Measurements from ENCODE around the gene CAMKMT.

CAMKMT gene

DNA sequence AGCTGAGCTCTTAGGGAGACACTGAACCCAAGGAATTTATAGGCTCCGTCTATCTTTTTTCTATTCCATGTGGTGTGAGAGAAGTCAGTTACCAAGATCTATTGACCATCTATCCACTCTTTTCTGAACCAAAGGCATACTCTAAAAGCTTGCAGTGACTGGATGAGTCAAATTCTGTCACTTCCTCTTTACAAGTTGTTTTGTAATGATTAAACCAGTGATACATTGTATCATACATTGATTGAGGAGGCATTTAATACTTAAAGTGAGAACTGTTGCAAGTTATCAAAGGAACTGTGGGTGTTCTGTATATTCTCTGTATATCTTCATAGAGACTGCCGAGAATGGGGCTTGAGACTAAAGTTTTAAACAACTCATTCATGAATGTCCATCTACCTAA is 188.8 kb downstream of the CAMKMT start:
- Mint-ChIP-seq H3K36me3 (ENCODE audit: low read depth) (peaks cover 25% of the 10 kb centered on the region), H3K27me3 (no peaks in the 10 kb centered on the region), H3K4me1 (ENCODE audit: low read depth) (peaks cover 9% of the 10 kb centered on the region), H3K27ac (no peak overlapping the region), H3K9me3 (no peaks in the 10 kb centered on the region), H3K4me3 (no peak overlapping the region)
- no peak for DNase-seq

DNA sequence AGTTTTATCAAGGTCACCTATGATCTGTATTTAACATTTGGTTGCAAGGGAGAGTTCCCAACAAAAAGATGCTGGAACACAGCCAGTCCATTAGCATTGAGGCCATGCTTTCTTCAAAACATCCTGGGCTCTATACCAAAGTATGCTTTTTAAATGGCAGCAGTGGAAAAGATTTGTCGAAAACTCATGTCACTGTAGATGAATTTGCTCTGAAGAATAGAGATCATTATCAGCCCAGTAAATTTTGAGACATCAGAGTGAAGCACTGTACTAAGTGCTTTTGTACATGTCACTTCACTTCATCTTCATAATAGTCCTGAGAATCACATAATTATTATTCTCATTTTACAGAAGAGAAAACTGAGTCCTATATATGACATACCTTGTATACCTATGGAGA is 189.8 kb downstream of the CAMKMT start:
- Mint-ChIP-seq H3K27me3 (no peaks in the 10 kb centered on the region), H3K4me3 (no peak overlapping the region), H3K36me3 (ENCODE audit: low read depth) (peaks cover 25% of the 10 kb centered on the region), H3K9me3 (no peaks in the 10 kb centered on the region), H3K27ac (no peak overlapping the region), H3K4me1 (ENCODE audit: low read depth) (peaks cover 9% of the 10 kb centered on the region)
- DNase-seq: no peak

DNA sequence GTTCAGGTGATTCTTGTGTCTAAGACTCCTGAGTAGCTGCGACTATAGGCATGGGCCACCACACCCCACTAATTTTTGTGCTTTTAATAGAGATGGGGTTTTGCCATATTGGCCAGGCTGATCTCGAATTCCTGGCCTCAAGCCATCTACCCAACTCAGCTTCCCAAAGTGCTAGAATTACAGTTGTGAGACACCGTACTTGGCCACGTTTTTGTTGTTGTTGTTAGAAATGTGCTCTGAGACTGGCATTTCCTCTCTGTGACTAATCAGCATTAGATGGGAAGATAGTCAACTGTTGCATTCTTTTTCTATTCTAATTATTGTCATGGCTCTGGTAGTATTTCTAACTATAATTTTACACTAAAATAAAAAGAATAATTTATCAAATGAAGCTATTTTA is 191.7 kb downstream of the CAMKMT start:
- Mint-ChIP-seq H3K4me1 (ENCODE audit: low read depth) (peaks cover 9% of the 10 kb centered on the region), H3K36me3 (ENCODE audit: low read depth) (peaks cover 34% of the 10 kb centered on the region), H3K27me3 (no peaks in the 10 kb centered on the region), H3K9me3 (no peaks in the 10 kb centered on the region), H3K4me3 (no peak overlapping the region), H3K27ac (no peak overlapping the region)
- DNase-seq: no peak

DNA sequence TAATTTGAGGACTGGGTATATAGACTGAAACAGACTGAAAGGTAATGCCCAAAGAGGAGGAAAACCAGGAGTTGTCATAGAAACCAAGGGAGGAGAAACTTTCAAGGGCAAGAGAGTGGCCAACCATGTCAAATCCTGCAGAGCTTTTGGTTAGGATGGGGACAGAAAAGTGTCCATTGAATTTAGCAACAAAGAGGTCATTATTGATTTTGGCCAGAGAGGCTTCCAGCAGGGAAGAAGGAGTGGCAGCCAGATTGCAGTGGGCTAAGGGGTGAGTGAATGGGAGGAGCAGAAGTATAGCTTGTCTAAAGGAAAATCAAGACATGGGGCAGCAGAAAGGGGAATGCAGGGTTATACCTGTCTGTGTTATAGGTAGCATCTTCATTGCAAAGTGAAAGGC is 194.0 kb downstream of the CAMKMT start:
- Mint-ChIP-seq H3K27me3 (no peaks in the 10 kb centered on the region), H3K9me3 (no peaks in the 10 kb centered on the region), H3K36me3 (ENCODE audit: low read depth) (peaks cover 23% of the 10 kb centered on the region), H3K4me1 (ENCODE audit: low read depth) (peaks cover 3% of the 10 kb centered on the region), H3K27ac (no peak overlapping the region), H3K4me3 (no peak overlapping the region)
- DNase-seq: no peak

DNA sequence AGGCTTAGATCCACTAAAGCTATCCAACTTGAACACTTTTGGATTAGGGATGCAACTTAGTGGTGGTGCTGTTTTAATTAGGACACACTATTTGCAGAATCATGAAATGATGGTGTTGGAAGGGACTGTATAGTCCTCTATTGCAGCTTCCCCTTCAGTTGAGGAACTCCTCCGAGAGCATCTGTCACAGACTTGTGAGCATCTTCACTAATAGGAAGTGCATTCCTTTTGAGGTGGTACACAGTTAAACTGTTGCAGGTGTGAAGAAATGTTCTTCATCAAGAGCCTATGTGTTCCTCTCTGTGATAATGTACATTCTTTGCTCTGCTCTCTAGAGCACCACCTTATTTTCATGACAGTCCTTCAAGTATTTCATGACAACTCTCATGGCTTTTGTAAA is 197.4 kb downstream of the CAMKMT start:
- Mint-ChIP-seq H3K36me3 (ENCODE audit: low read depth) (peaks cover 14% of the 10 kb centered on the region), H3K4me3 (no peak overlapping the region), H3K27ac (no peak overlapping the region), H3K4me1 (ENCODE audit: low read depth) (no peaks in the 10 kb centered on the region), H3K27me3 (no peaks in the 10 kb centered on the region), H3K9me3 (no peaks in the 10 kb centered on the region)
- no peak for DNase-seq

DNA sequence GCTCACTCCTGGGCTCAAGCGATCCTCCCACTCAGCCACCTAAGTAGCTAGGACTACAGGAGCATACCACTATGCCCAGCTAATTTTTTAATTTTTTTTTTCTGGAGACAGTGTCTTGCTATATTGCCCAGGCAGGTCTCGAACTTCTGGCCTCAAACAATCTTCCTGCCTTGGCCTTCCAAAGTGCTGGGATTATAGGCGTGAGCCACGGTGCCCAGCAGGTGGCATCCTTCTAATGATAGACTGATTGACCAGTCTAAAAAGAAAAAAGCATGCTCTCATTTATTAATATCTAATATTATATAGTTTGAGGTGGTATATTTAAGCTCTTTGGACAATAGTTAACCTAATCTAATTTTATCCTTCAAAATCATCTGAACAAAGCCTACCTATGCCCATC is 198.6 kb downstream of the CAMKMT start:
- H3K4me1 Mint-ChIP-seq (ENCODE audit: low read depth): no peaks in the 10 kb centered on the region
- H3K27ac Mint-ChIP-seq: no peak overlapping the region
- H3K4me3 Mint-ChIP-seq: no peak overlapping the region
- no peaks in the 10 kb centered on the region for H3K9me3 Mint-ChIP-seq
- DNase-seq: peak; percentile 34
- H3K27me3 Mint-ChIP-seq: no peaks in the 10 kb centered on the region
- H3K36me3 Mint-ChIP-seq (ENCODE audit: low read depth): peaks cover 17% of the 10 kb centered on the region

DNA sequence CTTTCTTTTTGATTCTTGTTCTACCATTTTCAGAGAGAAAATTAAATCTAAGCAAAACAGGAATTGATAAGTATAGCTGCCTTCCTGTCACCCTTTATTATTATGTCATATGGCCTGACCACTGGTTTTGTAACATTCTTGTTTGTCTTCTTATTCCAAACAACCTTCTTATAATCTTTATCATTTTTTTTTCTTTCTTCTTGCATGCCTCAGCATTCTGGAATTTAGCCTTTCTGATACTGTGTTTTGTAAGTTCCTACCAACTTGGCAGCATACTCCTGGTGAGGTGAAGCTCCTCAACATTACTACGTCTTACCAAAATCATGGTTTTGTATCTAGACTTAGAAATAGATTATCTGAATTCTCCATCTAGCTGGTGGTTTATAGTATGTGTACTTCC is 199.2 kb downstream of the CAMKMT start:
- no peak for DNase-seq
- H3K9me3 Mint-ChIP-seq: no peaks in the 10 kb centered on the region
- no peaks in the 10 kb centered on the region for H3K27me3 Mint-ChIP-seq
- no peaks in the 10 kb centered on the region for H3K4me1 Mint-ChIP-seq (ENCODE audit: low read depth)
- H3K27ac Mint-ChIP-seq: no peak overlapping the region
- peaks cover 20% of the 10 kb centered on the region for H3K36me3 Mint-ChIP-seq (ENCODE audit: low read depth)
- H3K4me3 Mint-ChIP-seq: no peak overlapping the region

DNA sequence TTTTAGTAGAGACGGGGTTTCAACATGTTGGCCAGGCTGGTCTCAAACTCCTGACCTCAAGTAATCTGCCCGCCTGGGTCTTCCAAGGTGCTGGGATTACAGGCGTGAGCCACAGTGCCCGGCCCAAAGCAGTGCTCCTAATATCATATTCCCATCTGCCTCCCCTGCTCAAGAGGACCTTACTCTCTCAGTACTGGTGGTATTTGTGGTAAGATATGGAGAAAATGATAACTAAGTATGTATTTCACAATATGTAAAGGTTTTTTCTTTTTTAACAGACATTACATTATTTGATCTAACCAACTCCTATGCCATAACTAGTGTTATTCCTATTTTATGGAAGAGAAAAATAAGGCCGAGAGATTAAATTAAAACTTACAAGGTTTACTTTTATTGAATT is 201.0 kb downstream of the CAMKMT start:
- no peaks in the 10 kb centered on the region for H3K27me3 Mint-ChIP-seq
- H3K9me3 Mint-ChIP-seq: no peaks in the 10 kb centered on the region
- no peak for DNase-seq
- no peak overlapping the region for H3K27ac Mint-ChIP-seq
- H3K36me3 Mint-ChIP-seq (ENCODE audit: low read depth): peaks cover 14% of the 10 kb centered on the region
- H3K4me1 Mint-ChIP-seq (ENCODE audit: low read depth): no peaks in the 10 kb centered on the region
- H3K4me3 Mint-ChIP-seq: no peak overlapping the region

DNA sequence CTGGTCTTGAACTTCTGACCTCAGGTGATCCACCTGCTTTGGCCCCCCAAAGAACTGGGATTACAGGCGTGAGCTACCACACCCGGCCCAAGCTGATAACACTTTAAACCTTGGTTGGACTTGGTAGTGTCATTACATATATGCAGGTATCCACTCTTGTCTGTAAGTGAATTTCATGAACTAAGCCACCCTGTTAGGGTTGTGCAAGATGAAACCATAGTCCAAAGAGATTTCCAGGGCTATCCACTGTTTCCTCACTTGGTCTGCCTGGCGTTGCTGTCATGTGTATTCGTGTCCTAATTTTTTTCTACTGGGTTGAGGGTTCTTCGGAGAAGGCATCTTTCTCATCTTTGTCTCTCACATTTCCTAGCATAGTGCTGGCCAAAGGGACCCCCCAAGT is 203.0 kb downstream of the CAMKMT start:
- H3K4me1 Mint-ChIP-seq (ENCODE audit: low read depth): peaks cover 12% of the 10 kb centered on the region
- DNase-seq: no peak

DNA sequence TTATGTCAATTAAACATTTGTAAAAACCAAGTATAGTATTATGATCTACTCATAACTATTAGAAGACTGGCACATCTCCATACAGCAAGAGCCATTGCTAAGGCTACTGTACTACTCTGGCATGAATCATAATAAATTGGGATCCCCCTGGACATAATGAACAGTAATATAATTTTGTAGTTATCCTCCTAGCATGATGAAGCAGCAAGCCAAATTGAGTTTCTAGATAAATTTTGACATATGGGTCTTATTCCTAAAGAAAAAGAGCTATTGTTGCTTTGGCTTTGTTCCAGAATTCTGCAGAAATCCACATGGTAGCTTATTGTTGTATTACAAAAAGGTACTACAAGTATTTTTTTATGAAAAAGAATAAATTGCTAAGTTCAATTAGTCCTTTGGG is 204.3 kb downstream of the CAMKMT start:
- Mint-ChIP-seq H3K27me3 (no peaks in the 10 kb centered on the region), H3K4me1 (ENCODE audit: low read depth) (peaks cover 24% of the 10 kb centered on the region), H3K4me3 (no peak overlapping the region), H3K27ac (no peak overlapping the region), H3K9me3 (no peaks in the 10 kb centered on the region), H3K36me3 (ENCODE audit: low read depth) (peaks cover 12% of the 10 kb centered on the region)
- DNase-seq: no peak

More for the DNA sequence above, 203.0 kb downstream of the CAMKMT start:
- Mint-ChIP-seq H3K27me3 (no peaks in the 10 kb centered on the region), H3K36me3 (ENCODE audit: low read depth) (peaks cover 12% of the 10 kb centered on the region), H3K4me3 (no peak overlapping the region), H3K9me3 (no peaks in the 10 kb centered on the region), H3K27ac (no peak overlapping the region)

DNA sequence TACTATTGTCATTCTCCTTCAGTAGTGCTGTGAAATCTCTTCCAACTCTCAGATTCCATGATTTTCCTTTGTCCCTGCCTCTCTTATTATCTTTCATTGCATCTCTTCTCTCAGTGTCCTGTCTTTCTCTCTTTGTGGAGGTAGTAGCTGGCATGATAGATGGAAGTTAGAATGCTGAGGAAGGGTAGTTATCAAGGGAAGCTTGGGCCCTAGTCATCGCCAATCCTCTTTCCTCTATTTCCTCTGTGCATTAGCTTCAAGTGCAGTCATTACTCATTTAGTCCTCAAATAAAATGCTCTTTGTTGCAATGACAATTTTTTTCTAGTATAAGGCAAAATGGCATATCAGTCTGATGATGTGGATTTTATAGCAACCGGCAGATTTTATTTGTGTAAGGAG is 207.7 kb downstream of the CAMKMT start:
- Mint-ChIP-seq H3K27ac (no peak overlapping the region), H3K4me3 (no peak overlapping the region), H3K4me1 (ENCODE audit: low read depth) (peaks cover 34% of the 10 kb centered on the region), H3K36me3 (ENCODE audit: low read depth) (peaks cover 6% of the 10 kb centered on the region), H3K27me3 (no peaks in the 10 kb centered on the region), H3K9me3 (no peaks in the 10 kb centered on the region)
- DNase-seq: no peak

DNA sequence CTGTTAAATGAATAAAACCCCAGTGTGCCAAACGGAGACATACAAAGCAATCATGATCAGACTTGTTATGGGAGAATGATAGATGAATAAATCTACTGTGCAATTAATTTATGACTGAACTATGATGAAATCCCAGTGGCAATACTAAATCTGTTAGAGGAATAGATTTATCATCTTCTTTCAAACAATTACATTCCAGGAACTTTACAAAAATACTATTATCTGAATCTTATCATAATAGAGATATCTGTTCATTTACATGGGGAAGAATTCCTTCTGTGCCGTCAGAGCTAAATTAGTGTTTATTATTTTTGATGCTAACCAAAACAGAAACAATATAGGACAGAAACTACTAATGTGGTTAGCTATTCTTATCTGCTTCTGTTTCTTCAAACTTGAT is 208.5 kb downstream of the CAMKMT start:
- peaks cover 34% of the 10 kb centered on the region for H3K4me1 Mint-ChIP-seq (ENCODE audit: low read depth)
- no peak overlapping the region for H3K4me3 Mint-ChIP-seq
- H3K36me3 Mint-ChIP-seq (ENCODE audit: low read depth): peaks cover 4% of the 10 kb centered on the region
- DNase-seq: no peak
- H3K27ac Mint-ChIP-seq: no peak overlapping the region
- no peaks in the 10 kb centered on the region for H3K9me3 Mint-ChIP-seq
- H3K27me3 Mint-ChIP-seq: no peaks in the 10 kb centered on the region

DNA sequence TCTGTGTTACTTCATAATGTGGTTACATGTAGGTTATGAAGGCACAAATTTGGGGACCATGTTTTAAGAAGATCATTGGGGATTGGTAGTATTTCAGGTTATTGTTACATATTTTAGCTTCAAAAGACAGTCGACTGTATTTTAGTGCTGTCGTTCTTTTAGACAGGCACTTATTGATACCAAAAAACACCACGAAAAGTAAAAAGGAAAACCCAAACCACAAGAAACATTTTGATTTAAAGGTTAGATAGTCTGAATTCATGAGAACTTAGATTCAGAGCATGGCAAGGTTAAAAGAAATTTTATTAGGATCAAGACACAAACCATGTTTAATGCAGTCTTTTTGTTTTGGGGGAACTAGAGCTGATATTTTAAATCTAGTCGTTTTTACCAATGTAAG is 209.0 kb downstream of the CAMKMT start:
- Mint-ChIP-seq H3K9me3 (no peaks in the 10 kb centered on the region), H3K4me1 (ENCODE audit: low read depth) (peaks cover 34% of the 10 kb centered on the region), H3K27me3 (no peaks in the 10 kb centered on the region), H3K4me3 (no peak overlapping the region), H3K36me3 (ENCODE audit: low read depth) (peaks cover 2% of the 10 kb centered on the region), H3K27ac (no peak overlapping the region)
- no peak for DNase-seq

DNA sequence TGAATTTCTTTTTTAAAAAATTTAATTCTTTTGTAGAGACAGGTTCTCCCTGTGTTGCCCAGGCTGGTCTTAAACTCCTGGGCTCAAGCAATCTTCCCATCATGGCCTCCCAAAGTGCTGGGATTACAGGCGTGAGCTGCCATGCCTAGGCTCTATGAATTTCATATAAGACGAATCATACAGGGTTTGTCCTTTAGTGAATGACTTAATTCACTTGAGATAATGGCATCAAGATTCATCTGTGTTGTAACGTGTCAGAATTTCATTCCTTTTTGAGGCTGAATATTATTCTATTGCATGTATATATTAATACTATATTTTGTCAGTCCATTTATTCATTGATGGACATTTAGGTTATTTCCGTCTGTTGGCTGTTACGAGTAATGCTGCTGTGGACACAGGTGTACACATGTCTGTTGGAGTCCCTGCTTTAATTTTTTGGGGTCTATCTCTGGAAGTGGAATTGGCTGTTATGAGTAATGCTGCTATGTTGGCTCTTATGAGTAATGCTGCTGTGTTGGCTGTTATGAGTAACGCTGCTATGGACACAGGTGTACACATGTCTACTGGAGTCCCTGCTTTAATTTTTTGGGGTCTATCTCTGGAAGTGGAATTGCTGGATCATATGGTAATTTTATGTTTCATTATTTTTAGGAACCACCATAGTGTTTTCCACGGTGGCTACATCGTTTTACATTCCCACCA is 210.6 kb downstream of the CAMKMT start:
- no peak overlapping the region for H3K27ac Mint-ChIP-seq
- no peaks in the 10 kb centered on the region for H3K9me3 Mint-ChIP-seq
- H3K27me3 Mint-ChIP-seq: no peaks in the 10 kb centered on the region
- no peaks in the 10 kb centered on the region for H3K36me3 Mint-ChIP-seq (ENCODE audit: low read depth)
- DNase-seq: no peak
- H3K4me3 Mint-ChIP-seq: no peak overlapping the region
- H3K4me1 Mint-ChIP-seq (ENCODE audit: low read depth): peaks cover 42% of the 10 kb centered on the region

DNA sequence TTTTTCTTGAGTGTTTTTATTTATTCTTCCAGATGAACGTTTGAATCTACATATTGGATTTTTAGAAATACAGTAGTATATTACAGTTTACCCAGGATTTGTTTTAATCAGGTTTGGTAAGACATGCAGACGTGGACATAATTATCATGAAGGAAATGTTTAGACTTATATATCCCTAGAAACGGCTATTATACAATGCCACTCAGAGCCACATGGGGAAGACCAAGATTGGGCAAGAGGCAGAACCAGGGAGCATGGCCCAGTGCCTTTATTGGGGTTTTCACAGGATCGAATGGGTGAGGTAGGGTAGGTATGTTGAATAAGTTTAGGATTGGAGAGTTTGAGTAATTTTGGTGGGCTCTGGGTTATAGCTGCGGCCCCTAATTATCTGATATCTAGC is 212.2 kb downstream of the CAMKMT start:
- H3K4me1 Mint-ChIP-seq (ENCODE audit: low read depth): peaks cover 48% of the 10 kb centered on the region

More for the DNA sequence above, 212.2 kb downstream of the CAMKMT start:
- no peaks in the 10 kb centered on the region for H3K27me3 Mint-ChIP-seq
- no peaks in the 10 kb centered on the region for H3K9me3 Mint-ChIP-seq
- DNase-seq: no peak
- no peak overlapping the region for H3K27ac Mint-ChIP-seq
- H3K36me3 Mint-ChIP-seq (ENCODE audit: low read depth): no peaks in the 10 kb centered on the region
- H3K4me3 Mint-ChIP-seq: no peak overlapping the region

All from activated T-cell treated with anti-CD3 and anti-CD28 coated beads, Interleukin-2, amount 50 U/mL, for 24 hours (primary cell).